ENCODE data around the gene MYOZ2.
"Not testable (repeated sequence)": the region's sequence is repeated elsewhere in the genome, so short reads cannot be mapped to it uniquely, and the experiment has no call there.

The MYOZ2 gene

DNA sequence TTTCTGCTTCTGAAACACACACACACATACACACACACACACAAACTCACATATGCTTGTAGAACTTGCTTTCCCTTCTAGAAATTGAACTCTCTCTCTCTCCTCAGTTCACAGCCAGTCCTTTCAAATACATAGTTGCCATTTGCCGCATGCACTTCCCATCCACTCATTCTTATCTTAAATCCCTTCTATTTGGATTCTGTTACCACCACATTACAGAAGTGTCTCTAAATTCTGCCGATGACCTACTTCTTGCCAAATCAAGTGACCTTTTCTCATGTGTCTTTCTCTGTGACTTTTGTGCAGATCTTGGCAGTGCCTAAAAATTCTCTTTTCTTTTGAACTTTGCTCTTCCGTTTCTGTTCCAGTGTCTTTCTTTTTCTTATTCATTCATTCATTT is 7.5 kb upstream of the MYOZ2 start:
- DNase-seq (ENCODE audit: low spot score): no peak

- no peak for DNase-seq (ENCODE audit: low spot score)
These were observed 5.1 kb upstream of the MYOZ2 start for GRCh38 chr4:119130365-119131065.

GRCh38 chr4:119131164-119131563 is 4.5 kb upstream of the MYOZ2 start:
- no peak for DNase-seq (ENCODE audit: low spot score)

DNA sequence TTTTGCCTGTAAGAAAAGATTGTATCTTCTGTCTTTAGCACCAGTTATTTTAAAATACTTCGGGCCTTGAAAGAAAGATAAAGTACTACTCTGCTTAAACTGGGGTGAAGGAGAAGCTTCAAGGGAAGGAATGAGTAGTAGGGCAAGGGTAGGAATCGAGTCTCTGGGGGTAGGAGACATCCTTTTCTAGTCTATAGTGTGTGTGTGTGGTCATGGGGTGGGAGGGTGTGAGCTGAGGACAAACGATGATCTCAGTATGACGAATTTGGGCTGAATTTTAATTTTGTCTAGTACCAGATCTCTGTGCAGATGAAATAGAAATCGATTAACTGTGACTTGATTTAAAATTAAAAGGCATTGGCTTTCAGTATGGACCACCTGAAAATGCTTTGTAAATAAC is 3.3 kb upstream of the MYOZ2 start:
- no peak for DNase-seq (ENCODE audit: low spot score)

DNA sequence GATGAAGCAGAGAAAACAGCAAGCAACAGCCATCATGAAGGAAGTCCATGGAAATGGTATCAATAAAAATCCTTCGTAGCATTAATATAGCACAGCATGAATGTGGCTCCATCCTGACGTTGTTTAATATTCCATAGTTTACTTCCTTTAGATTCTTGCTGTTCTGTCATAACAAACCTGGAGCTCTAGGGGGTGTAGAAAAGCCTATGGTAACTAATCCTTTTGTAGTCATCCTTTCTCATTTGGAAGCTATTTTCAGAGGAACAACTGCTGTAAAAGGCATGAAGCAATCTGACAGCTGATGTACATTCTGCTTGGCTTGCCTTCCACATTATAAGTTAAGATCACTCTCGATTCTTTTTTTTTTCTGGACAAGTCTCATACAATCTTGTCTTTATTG is 914 bp downstream of the MYOZ2 start:
- no peak for DNase-seq (ENCODE audit: low spot score)

GRCh38 chr4:119138046-119138445 is 2.4 kb downstream of the MYOZ2 start:
- no peak for DNase-seq (ENCODE audit: low spot score)

DNA sequence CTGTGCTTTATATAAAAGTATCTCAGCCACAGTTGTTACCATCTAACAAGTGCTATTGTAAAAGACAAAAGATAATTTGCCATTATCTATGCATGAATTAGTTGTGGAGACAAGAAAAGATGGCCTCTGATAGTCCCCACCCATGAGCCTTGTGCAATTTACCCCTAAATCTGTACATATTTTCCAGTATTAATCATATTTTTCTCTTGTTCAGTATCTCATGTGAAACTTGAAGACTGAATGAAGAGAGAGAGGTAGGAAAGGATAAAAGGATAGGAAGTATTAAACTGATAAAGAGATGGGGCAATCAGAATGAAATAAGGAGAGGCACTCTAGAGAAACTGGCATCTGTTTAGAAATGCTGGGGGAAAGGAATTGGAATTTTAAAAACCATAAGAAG is 3.7 kb downstream of the MYOZ2 start:
- no peak for DNase-seq (ENCODE audit: low spot score)

DNA sequence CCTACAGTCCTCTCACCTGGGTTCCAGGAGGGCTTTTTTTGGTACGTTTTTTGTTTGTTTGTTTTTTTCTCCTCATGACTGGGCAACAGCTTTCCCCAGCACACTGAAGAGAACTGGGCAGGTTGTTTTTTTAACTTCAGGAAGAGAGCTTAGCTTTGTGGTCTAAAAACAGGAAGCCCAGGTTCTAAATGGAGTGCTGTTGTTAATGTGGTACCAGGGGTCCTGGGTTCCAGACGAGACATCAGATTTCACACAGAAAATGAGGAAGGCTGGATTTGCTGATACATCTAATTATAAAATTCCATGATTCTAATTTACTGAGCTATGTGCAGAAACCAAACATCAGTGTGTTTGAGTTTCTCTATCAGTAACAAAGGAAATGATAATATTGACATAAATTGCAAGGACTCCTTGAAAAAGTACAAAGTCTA is 4.2 kb downstream of the MYOZ2 start:
- DNase-seq (ENCODE audit: low spot score): no peak

DNA sequence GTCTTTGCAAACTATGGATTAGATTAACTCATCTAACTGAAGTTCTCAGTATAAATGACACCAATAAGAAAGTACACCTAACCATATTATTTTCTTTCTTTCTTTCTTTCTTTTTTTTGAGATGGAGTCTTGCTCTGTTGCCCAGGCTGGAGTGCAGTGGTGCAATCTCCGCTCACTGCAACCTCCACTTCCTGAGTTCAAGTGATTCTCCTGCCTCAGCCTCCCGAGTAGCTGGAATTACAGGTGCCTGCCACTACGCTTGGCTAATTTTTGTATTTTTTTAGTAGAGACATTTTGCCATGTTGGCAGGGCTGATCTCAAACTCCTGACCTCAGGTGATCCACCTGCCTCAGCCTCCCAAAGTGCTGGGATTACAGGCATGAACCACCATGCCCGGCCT is 5.7 kb downstream of the MYOZ2 start:
- not testable (repeated sequence) for DNase-seq (ENCODE audit: low spot score)

DNA sequence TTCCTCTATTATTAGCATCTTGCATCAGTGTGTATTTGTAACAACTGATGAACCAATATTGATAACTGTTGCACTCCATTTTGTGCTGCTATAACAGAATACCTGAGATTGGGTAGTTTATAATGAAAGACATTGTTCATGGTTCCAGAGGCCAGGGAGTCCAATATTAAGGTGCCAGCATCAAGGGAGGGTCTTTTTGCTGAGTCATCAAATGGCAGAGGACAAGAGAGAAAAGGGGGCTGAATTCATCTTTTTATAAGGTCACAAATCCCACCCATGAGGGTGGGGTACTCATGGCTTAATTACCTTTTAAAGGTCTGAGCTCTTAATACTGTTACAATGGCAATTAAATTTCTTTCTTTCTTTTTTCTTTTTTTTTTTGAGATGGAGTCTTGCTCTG is 7.2 kb downstream of the MYOZ2 start:
- DNase-seq (ENCODE audit: low spot score): no peak

DNA sequence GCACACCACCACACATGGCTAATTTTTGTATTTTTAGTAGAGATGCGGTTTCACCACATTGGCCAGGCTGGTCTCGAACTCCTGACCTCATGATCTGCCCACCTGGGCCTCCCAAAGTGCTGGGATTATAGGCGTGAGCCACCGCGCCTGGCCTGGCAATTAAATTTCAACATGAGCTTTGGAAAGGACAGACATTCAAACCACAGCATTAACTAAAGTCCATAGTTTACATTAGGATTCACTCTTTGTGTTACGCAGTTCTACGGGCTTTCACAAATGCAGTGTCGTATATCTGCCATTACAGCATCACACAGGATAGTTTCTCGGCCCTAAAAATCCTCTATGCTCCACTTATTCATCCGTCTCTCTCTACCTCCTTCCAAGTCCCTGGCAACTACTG is 7.7 kb downstream of the MYOZ2 start:
- not testable (repeated sequence) for DNase-seq (ENCODE audit: low spot score)

GRCh38 chr4:119149110-119149509 is 13.5 kb downstream of the MYOZ2 start:
- DNase-seq (ENCODE audit: low spot score): no peak

- DNase-seq (ENCODE audit: low spot score): no peak
These were observed 15.5 kb downstream of the MYOZ2 start for GRCh38 chr4:119151161-119151560.

- DNase-seq (ENCODE audit: low spot score): no peak
These were observed 17.1 kb downstream of the MYOZ2 start for GRCh38 chr4:119152741-119153140.

GRCh38 chr4:119162174-119162573 is 26.5 kb downstream of the MYOZ2 start:
- DNase-seq (ENCODE audit: low spot score): no peak

GRCh38 chr4:119165767-119166166 is 30.1 kb downstream of the MYOZ2 start:
- no peak for DNase-seq (ENCODE audit: low spot score)

GRCh38 chr4:119170195-119170594 is 34.6 kb downstream of the MYOZ2 start:
- DNase-seq (ENCODE audit: low spot score): no peak

DNA sequence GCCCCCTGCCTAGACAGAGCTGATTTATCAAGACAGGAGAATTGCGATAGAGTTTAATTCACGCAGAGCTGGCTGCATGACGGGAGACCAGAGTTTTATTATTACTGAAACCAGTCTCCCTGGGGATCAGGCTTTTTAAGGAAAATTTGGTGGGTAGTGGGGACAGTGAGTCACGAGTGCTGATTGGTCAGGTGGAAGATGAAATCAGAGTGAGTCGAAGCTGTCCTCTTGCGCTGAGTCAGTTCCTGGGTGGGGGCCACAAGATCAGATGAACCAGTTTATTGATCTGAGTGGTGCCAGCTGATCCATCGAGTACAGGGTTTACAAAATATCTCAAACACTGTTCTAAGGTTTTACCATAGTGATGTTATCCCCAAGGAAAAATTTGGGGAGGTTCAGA is 36.6 kb downstream of the MYOZ2 start:
- DNase-seq (ENCODE audit: low spot score): no peak

DNA sequence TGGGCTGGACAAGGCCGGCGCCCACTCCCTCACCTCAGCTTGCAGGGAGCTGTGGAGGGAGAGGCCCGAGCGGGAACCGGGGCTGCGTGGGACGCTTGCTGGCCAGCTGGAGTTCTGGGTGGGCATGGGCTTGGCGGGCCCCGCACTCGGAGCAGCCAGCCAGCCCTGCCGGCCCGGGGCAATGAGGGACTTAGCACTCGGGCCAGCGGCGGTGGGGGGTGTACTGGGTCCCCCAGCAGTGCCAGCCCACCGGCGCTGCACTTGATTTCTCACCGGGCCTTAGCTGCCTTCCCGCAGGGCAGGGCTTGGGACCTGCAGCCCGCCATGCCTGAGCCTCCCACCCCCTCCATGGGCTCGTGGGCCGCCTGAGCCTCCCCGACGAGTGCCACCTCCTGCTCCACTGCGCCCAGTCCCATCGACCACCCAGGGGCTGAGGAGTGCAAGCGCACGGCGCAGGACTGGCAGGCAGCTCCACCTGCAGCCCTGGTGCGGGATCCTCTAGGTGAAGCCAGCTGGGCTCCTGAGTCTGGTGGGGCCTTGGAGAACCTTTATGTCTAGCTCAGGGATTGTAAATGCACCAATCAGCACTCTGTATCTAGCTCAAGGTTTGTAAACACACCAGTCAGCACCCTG is 38.2 kb downstream of the MYOZ2 start:
- not testable (repeated sequence) for DNase-seq (ENCODE audit: low spot score)

GRCh38 chr4:119179011-119179410 is 43.4 kb downstream of the MYOZ2 start:
- no peak for DNase-seq (ENCODE audit: low spot score)

DNA sequence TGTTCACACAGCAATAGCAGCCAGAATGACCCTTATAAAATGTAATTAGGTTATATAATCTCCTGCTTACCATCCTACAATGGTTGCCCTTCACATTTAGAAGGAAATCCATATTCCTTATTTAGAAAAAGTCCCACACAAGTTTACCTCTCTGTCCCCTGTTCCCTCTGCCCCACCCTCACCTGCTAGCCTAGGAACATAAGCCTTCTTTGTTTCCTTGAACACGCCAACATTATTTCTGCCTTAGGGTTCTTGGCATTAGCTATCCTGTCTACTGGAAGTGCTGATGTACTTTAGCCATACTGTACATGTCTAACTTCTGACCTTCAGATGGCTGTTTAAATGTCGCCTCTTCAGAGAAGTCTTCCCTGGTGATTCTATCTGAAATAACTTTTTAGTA is 48.5 kb downstream of the MYOZ2 start:
- DNase-seq (ENCODE audit: low spot score): no peak

- DNase-seq (ENCODE audit: low spot score): no peak
These were observed 54.0 kb downstream of the MYOZ2 start for GRCh38 chr4:119189638-119190037.

DNA sequence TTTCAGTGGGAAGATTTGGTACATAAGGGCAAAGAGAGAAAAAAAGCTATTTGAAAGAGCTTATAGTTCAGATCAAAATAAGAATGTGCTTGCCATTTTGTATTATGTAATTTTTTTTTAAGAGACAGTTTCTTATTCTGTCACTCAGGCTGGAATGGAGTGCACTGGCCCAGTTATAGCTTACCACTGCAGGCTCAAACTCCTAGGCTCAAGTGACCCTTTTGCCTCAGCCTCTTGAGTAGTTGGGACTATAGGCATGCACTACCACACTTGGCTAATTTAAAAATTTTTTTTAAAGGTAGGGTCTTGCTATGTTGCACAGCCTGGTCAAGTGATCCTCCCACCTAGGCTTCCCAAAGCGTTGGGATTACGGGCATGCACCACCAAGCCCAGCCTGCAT is 54.7 kb downstream of the MYOZ2 start:
- no peak for DNase-seq (ENCODE audit: low spot score)

DNA sequence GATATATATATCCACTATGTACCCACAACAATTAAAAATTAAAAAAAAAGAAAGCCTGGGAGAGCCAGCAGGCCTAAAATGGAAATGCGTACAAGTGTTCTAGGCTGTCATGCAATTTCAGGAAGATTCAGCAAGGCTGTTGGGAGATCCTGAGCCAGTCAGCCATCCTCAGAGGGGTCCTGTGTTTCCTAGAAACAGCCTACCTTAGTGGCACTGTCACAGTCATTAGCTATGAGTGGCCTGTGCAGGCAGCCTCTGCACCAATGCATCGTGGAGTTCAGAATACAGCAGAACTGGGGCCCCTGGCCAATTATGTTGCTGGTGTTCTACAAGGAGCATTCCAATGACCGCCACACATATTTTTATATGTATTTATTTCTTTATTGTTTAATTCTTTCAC is 55.9 kb downstream of the MYOZ2 start:
- DNase-seq (ENCODE audit: low spot score): no peak
